Heart left ventricle (tissue), 13 donors: ENCODE results near the gene RPGRIP1.

Source experiments
- POLR2A ChIP-seq, 2 donors: fragments of 450-650 bp; IDR thresholded peaks; one replicate each; pipeline ENCODE4 v1.6.1; 2017; ENCODE audit warnings: antibody characterized with exemption in 2 of 2, mild to moderate bottlenecking in 2 of 2, moderate library complexity in 2 of 2
- TF ChIP-seq, protein P1 (sequence below), 12 donors: fragments of 200-600 bp; sonication (generic) in 4 of 12; IDR thresholded peaks; one replicate each; pipeline versions ENCODE4 v1.5.0 to v1.8.0; 2018 to 2022; ENCODE audit warnings: antibody characterized with exemption in 12 of 12, mild to moderate bottlenecking in 5 of 12
- donor health status: ischemic (EF 13 %, LVEDD 7.1; RV severe dilation, severe dysfunction).
- donor health status: DM: no; HTN: yes; CAD: no.
- donor health status: DM: no; HTN: no; CAD: no.
- donor health status: ischemic (EF 25% LVEDD 6.9; RV normal size, moderate dysfunction).
- donor health status: ischemic (EF 25% LVEDD 5.7; RV mildly dilated, moderate dysfunction).
- donor health status: ischemic (EF 35%, LVEDD 5.7; RV mildly dilated, moderate dysfunction).
- donor health status: nonischemic (EF 11% LVEDD 7.7; RV severe dilation, severe dysfunction).
- donor health status: DM: yes; HTN: yes; CAD: no.
- donor health status: PGD.
- donor health status: ischemic (EF 29% LVEDD 5.4; RV normal size, mild dysfunction).
- donor health status: nonischemic (EF 23%, LVEDD 6.1; RV moderate dilation, normal function).

- TF ChIP-seq, protein P1, sequence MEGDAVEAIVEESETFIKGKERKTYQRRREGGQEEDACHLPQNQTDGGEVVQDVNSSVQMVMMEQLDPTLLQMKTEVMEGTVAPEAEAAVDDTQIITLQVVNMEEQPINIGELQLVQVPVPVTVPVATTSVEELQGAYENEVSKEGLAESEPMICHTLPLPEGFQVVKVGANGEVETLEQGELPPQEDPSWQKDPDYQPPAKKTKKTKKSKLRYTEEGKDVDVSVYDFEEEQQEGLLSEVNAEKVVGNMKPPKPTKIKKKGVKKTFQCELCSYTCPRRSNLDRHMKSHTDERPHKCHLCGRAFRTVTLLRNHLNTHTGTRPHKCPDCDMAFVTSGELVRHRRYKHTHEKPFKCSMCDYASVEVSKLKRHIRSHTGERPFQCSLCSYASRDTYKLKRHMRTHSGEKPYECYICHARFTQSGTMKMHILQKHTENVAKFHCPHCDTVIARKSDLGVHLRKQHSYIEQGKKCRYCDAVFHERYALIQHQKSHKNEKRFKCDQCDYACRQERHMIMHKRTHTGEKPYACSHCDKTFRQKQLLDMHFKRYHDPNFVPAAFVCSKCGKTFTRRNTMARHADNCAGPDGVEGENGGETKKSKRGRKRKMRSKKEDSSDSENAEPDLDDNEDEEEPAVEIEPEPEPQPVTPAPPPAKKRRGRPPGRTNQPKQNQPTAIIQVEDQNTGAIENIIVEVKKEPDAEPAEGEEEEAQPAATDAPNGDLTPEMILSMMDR (IDR thresholded peaks at IDR 0.05) = no peak
- no peak for TF ChIP-seq POLR2A (IDR thresholded peaks at IDR 0.05)
Observed at GRCh38 chr14:21262410-21262809, 17.5 kb upstream of the RPGRIP1 start.
